SK-N-SH treated with all-trans-retinoic acid at 6 μM for 48 hours (cell line): ENCODE results near the gene ZWILCH.

ENCODE experiments used
- PPARA ChIP-seq: fragments of 250-450 bp; sonication (Bioruptor Pico); IDR thresholded peaks from 2 replicates; pipeline ENCODE4 v1.5.0; 2020; ENCODE audit warnings: mild to moderate bottlenecking, borderline replicate concordance
- ZFP3 ChIP-seq: fragments of 250-450 bp; sonication (Bioruptor Pico); IDR thresholded peaks from 2 replicates; pipeline ENCODE4 v1.5.0; 2020; ENCODE audit warnings: mild to moderate bottlenecking, moderate library complexity

GRCh38 chr15:66491846-66492245 is 13.3 kb upstream of the ZWILCH start:
- TF ChIP-seq ZFP3 (CRISPR knock-in tag) (no peak), PPARA (CRISPR knock-in tag) (no peak)
